Activated CD8-positive, alpha-beta memory T cell treated with anti-CD3 and anti-CD28 coated beads, Interleukin-2, amount 50 U/mL, for 48 hours (primary cell): Measurements from ENCODE around the gene RASGRF2.
"Not testable (repeated sequence)": the region's sequence is repeated elsewhere in the genome, so short reads cannot be mapped to it uniquely, and the experiment has no call there.

ENCODE experiments used
- DNase-seq: peaks from one replicate; pipeline ENCODE4 v3.0.0-alpha.2; 2020

Gene RASGRF2

GRCh38 chr5:80985600-80986228 lies 25.6 kb downstream of the RASGRF2 start:
- no peak for DNase-seq

DNA sequence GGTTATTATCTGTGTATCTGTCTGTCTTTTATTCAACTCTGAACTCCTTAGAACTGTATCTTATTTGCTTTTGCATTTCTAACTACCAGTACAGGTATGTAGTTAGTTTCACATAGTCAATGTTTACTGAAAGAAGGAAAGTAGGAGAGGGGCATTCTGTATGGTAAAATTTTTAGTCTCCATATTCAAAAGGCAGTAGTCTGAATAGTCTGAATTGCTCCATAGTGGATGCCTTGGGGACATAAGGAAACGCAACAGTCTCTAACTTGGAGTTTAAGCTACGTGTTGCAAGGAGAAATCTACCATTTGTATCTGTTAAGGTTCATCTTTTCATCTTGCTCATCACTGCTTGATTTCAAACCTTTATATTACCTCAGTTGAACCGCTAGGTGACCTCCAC lies 26.2 kb downstream of the RASGRF2 start:
- no peak for DNase-seq

DNA sequence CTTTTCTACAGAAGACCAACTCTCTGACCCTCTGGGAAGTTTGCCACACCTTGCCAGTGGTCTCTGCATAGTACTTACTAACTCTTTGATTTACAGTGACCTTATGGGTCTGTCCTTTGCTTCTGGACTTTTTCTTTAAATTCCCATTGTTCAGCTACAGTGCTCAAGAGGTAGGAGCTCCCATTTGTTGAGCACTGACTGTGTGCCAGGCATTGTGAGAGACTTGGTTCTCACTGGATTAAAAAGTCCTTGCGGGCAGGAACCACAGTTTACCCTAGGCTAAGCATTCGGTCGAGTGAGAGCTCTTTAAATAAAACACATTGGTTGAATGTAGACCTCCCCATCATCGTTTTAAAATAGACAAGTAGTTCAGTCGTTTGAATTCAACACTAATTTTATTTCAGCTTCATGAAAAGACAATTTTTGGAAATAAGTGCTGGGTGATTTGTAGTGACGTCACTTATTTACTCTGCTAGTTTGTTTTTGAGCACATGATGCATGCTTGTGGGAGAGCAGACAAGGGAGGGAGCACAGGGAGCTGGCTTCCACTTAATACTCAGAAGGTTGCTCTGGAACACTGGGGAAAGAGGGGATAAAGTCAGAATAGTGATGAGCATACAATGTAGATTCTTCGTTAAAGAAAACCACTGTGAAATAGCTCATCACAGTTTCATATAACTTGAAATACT lies 27.1 kb downstream of the RASGRF2 start:
- no peak for DNase-seq

DNA sequence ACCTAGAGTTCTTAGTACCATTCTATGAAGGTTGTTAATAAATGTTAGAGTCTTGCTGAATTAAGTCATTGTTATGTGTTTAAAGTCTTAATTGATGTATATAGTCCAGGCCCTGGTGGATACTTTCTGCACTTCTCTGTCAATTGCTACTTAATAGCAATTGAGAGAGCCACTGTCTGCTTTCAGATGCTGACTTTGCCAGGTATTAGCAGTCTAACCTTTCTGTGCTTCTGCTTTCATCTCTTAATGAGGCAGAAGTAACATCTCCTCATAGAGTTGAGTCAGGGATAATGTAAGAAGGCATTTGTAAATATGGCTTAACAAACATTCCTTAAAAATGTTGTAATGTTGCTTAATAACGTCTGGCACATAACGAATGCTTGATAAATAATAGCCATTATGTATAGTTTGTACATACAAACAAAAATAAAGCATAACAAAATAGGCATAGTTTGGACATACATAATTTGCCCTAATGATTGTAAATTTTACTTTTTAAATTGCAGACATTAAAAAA lies 28.3 kb downstream of the RASGRF2 start:
- no peak for DNase-seq

- DNase-seq, result no peak
These were observed 29.7 kb downstream of the RASGRF2 start for GRCh38 chr5:80989883-80990282.

- no peak for DNase-seq
These were observed 30.4 kb downstream of the RASGRF2 start for GRCh38 chr5:80990527-80990926.

GRCh38 chr5:80990971-80991370 lies 30.8 kb downstream of the RASGRF2 start:
- DNase-seq, result no peak

- DNase-seq, result no peak
These were observed 35.7 kb downstream of the RASGRF2 start for GRCh38 chr5:80995908-80996307.

DNA sequence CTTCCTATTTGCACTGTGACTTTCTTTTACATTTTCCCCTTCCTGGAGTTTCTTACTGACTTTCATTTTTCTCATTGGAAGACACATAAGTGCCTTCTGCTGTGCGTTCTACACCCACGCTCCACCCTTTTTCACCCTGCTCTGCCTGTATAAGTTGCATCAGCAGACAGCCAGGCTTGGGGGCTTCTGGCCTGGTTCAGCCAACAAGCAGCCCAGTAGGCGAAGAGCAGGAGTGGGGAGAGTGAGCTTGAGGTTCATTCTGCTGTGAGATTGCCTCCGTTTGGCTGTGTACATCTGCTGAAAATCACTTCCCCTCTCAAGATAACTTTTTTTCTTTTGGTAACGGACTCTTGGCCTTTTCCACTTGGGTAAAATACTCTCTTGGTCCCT lies 38.4 kb downstream of the RASGRF2 start:
- DNase-seq, result peak; percentile 72

DNA sequence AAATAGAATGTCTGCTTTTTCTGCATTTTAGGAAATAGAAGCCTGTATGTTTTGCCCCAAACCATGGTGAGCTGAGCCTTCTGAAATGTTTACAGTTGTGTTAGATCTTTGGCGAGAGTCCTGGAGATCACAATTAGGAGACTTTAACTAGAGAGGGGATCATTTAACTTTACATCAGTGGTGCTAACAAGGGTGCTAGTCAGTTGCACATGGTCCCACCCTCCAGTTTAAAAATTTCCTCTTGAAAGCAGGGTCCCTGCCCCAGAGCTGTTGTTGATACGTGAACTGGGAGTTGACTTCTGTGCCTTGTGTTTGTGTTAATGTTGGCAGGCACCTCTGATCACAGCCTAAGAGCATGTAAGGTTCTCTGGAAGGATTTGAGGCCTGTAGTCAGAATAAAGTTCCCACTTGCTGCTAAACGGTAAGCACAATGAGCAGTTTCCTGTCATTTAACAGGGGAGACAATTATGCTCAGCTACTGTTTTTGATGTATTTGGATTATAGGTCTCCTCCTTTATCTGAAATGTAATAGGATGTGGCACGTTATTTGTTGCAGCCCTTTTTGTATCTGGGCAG lies 43.7 kb downstream of the RASGRF2 start:
- no peak for DNase-seq

DNA sequence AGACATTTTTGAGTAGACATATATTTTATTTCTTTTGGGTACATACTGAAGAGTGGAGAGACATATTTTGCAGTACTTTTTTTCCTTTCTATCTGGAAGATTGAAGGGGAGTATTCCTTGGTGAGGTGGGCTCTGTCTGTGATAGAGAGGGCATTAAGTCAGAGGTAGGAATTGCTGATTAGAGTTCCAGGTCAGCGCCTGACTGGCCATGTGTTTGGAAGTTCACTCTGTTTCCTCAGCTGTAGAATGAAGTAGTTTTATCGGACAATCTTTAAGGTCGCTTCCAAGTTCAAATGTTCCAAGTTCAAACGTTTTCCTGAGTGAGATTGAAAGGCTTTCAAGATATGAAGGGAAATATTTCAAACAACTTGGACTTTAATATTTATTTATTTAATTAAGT lies 45.5 kb downstream of the RASGRF2 start:
- DNase-seq, result no peak

- no peak for DNase-seq
These were observed 46.1 kb downstream of the RASGRF2 start for GRCh38 chr5:81006231-81006630.

DNA sequence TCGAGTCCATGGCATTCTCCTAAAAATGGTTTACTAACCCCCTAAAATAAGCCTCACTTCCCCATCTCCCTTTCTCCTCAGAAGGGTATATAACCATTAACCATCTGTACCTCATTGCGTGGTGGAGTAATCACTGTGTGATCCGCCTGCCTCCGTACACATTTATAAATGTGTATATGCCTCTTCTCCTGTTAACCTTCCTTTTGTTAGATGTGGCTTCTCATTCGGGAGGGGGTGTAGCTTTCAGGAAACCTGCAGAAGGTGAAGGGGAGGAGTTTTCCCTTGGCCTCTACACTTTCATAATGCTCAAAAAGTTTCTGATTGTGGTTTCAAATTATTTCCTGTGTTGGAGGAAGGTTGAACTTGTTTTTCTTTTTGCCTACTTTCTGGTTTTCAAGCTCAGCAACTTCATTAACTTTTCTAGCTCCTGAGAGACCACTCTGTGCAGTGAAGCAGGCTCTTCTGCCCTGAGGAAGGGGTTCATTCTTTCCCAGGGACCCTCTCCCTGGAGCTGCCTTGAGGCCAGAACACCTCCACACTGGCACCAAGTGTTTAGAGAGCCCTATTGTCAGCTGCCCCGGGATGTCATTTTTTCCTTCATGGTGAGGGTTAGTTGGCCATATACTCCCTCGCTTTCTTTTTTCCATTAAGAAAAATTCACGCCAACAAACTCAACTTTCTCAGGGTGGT lies 46.9 kb downstream of the RASGRF2 start:
- DNase-seq, result no peak

DNA sequence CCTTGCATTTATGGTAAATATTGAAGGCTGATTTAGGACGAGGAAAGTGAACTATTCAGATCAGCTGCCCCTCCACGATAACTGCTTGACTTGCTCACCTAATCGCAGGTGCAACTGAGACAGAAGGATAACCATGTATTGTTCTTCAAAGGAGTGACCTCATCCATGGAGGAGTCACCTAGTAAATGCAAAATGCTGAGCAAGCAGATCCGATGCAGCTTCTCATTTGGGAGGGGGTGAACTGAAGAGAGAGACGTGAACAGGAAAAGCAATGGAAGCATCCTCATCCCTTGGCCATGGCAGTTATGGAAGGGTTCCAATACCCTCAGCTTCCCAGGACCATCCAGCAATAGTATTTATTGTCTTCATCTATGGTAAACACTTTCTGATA lies 47.5 kb downstream of the RASGRF2 start:
- DNase-seq, result no peak

DNA sequence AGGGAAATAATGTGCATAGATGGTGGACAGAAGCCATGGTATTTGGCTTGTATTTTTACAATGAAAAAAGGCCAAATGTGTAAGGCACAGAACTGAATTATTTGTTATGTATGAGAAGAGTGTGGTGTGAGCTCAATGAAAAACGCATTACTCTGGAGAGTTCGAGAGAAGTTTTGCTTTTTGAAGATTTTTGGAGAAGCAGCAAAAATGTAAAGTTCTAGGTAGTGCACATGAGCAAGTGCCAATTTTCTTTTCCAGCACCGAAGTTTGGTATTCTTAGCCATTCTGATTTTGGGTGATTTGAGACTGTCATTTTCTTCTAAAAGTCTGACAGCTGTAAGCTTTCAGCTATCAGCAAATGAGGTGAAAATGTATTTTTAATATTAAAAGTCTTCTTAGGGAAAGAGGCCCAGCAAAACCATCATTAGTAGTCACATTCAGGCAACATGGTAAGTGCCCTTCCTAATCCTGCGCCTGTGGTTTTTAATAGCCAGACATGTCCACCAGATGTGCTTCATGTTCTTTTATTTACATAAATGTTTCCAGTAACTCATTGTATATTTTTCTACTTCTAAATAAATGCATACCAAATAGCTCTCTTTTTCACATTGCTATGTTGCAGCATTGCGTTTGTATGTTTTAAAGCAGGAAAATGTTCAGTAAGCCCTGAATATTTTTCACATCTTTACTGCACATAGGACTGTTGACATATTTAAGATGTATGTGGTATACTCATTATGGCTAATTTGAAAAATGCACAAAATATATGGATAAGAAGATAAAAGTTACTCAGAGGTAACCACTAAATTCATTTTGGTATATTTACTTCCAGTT lies 50.4 kb downstream of the RASGRF2 start:
- no peak for DNase-seq

DNA sequence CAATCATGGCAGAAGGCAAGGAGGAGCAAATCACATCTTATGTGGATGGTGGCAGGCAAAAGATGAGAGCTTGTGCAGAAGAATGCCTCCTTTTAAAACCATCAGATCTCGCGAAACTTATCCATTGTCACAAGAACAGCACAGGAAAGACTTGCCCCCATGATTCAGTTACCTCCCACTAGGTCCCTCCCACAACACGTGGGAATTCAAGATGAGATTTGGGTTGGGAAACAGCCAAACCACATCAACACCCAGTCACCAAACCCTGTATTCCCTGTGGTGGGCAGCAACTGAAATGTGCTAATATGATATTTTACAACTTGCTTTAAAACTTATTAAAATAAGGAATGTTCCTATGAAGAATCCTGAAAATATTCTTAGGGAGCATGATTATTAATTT lies 54.2 kb downstream of the RASGRF2 start:
- DNase-seq, result no peak

- no peak for DNase-seq
These were observed 56.0 kb downstream of the RASGRF2 start for GRCh38 chr5:81016116-81016515.

DNA sequence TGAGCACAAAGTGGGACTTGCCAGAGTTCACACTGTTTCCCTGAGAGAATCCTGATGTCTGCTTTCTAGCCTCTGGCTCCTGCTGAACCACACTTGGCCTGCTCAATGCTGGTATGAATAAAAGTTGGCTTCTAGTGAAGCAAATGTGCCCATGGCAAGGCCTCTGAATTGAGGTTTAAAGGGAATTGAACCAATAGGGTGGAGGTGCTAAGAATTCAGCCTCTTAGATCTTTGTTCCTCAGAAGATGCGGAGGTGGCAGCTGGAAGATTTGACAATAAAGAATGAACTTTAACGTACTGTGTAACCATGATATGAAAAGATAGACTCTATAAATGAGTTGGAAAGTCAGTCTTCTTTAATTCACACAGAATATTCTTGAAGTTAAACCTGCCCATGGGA lies 57.2 kb downstream of the RASGRF2 start:
- no peak for DNase-seq

DNA sequence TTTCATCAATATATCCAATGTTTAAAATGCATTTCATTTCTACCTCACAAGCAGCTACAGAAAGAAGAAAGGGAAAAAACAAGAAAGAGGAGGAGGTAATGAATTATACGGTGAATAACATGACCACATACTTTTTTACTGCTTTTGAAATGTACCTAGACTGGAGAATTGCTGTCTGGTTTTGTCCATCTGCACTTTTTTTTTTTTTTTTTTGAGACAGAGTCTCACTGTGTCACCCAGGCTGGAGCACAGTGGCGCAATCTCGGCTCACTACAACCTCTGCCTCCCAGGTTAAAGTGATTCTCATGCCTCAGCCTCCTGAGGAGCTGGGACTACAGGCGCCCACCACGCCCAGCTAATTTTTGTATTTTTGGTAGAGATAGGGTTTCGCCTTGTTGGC lies 58.4 kb downstream of the RASGRF2 start:
- DNase-seq, result not testable (repeated sequence)

DNA sequence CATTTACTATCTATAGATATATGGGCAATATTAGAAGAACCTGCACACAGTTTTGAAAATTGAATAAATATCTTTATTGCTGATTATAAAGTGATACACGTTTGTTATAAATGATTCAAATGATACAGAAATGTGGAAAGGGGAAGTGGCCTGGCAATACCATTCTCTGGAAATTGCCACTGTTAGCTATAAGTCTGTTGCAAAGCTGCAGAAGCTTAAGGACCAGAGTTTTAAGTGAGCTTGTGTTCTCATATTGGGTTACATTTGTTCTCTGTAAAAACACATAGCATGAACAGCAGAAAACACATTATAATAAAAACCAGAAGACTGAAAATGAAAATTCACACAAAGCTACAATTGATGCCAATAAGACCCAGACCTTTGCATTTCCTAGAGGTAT lies 59.6 kb downstream of the RASGRF2 start:
- no peak for DNase-seq

DNA sequence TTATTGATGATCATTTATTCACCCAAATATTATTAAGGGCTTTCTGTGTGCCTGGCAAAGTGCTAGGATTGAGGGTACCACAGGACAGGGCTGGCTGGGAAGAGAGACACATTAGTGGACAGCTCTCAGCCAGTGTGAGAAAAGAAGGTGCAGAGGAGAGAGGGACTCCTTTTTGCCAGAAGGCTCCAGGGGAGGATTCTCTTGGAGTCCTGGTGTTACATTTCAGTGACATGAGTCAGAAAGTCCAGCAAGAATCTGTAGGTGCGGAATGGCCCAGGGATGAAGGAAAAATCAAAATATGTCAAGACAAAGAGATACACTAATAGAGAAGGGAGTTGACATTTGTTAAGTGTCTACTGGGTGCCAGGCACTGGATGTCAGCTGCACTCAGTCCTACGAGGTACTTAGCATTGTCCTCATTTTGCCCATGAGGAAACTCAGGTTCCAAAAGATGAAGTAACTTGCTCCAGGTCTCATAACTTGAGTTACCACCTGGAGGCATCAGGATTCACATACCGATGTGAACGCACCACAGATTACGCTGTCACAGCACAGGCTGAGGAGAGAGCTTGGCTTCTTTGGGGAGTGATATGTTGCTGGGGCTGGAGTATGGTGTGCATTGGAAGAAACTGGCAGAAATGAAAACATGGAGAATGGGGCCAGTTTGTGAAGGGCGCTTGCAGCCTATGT lies 60.5 kb downstream of the RASGRF2 start:
- DNase-seq, result no peak

- DNase-seq, result no peak
These were observed 61.3 kb downstream of the RASGRF2 start for GRCh38 chr5:81021486-81021885.
